IMR-90 (cell line): ENCODE results near the gene OR4N2. TPM values are rescaled to one million over a fixed set of nuclear protein-coding genes. Genes with fewer than 3 reads are reported as not detected.

Experiments
- ATAC-seq: fragments of 200-7000 bp; cut with Tn5 transposase; 2 replicates; pipeline ENCODE4 v1.9.1; 2020; ENCODE audit warnings: low read depth, mild to moderate bottlenecking, moderate library complexity
- BruUV-seq: library from RNA; stranded (reverse); fragments of 400-500 nt; replicated peaks from 2 replicates; lab custom pipeline; 2021; lab: Mats Ljungman, UMichigan
- CTCF ChIA-PET: fragments of 300-600 bp; formaldehyde crosslinking; extraction: SDS; loops from one replicate; lab custom pipeline; 2021; ENCODE audit warnings: antibody characterized with exemption; lab: Yijun Ruan, JAX
- POLR2A ChIA-PET: fragments of 300-600 bp; sonication (Branson Sonifier 250); formaldehyde crosslinking; loops from one replicate; lab custom pipeline; 2022; ENCODE audit warnings: antibody characterized with exemption; ENCODE audit not compliant: unreplicated experiment; lab: Charles Lee
- DNase-seq: peaks from one replicate; pipeline ENCODE4 v3.0.0; 2013
- H2AFZ ChIP-seq: replicated peaks from 2 replicates; pipeline ENCODE3; 2013; ENCODE audit warnings: low read length, mild to moderate bottlenecking; ENCODE audit not compliant: poor library complexity
- H2AK5ac ChIP-seq: 2 replicates; pipeline ENCODE4 v1.6.1; 2013; ENCODE audit warnings: low read depth, low read length, inconsistent platforms
- H2AK9ac ChIP-seq: replicated peaks from 2 replicates; pipeline ENCODE3; 2013; ENCODE audit warnings: mild to moderate bottlenecking, low read depth, low read length, moderate library complexity; ENCODE audit not compliant: poor library complexity
- H2BK120ac ChIP-seq: 2 replicates; pipeline ENCODE4 v1.6.1; 2013; ENCODE audit warnings: low read depth, low read length, inconsistent platforms
- H2BK15ac ChIP-seq: 3 replicates; pipeline ENCODE4 v1.6.1; 2013; ENCODE audit warnings: low read depth, low read length, inconsistent platforms
- H2BK20ac ChIP-seq: 2 replicates; pipeline ENCODE4 v1.6.1; 2013; ENCODE audit warnings: low read depth, mild to moderate bottlenecking, inconsistent platforms, low read length, moderate library complexity
- H2BK5ac ChIP-seq: 2 replicates; pipeline ENCODE4 v1.6.1; 2013; ENCODE audit warnings: mild to moderate bottlenecking, low read depth, low read length, inconsistent platforms; ENCODE audit not compliant: poor library complexity, severe bottlenecking
- H3K14ac ChIP-seq: replicated peaks from 2 replicates; pipeline ENCODE4 v1.6.1; 2013; ENCODE audit warnings: low read depth, low read length, inconsistent platforms
- H3K18ac ChIP-seq: 2 replicates; pipeline ENCODE4 v1.6.1; 2013; ENCODE audit warnings: low read depth, low read length, control low read depth
- H3K23ac ChIP-seq: 2 replicates; pipeline ENCODE4 v1.6.1; 2013; ENCODE audit warnings: low read depth, low read length, inconsistent platforms
- H3K27ac ChIP-seq: 2 replicates; pipeline ENCODE4 v1.5.1; 2013; ENCODE audit warnings: mild to moderate bottlenecking, control low read depth, low read length; ENCODE audit not compliant: insufficient read depth
- H3K27me3 ChIP-seq: 2 replicates; pipeline ENCODE4 v1.6.1; 2013; ENCODE audit warnings: low read length; ENCODE audit not compliant: control insufficient read depth, insufficient read depth
- H3K36me3 ChIP-seq: 2 replicates; pipeline ENCODE4 v1.6.1; 2013; ENCODE audit warnings: low read length, mixed read lengths; ENCODE audit not compliant: control insufficient read depth, insufficient read depth
- H3K4ac ChIP-seq: 2 replicates; pipeline ENCODE4 v1.6.1; 2013; ENCODE audit warnings: low read depth, low read length, inconsistent platforms
- H3K4me1 ChIP-seq: 2 replicates; pipeline ENCODE4 v1.6.1; 2013; ENCODE audit warnings: low read length, mixed read lengths; ENCODE audit not compliant: control insufficient read depth, insufficient read depth
- H3K4me2 ChIP-seq: 2 replicates; pipeline ENCODE4 v1.6.1; 2013; ENCODE audit warnings: low read depth, mild to moderate bottlenecking, control low read depth, low read length, moderate library complexity
- H3K4me3 ChIP-seq: 2 replicates; pipeline ENCODE4 v1.5.1; 2013; ENCODE audit warnings: low read depth, mild to moderate bottlenecking, control low read depth, low read length, moderate library complexity; ENCODE audit not compliant: insufficient read depth
- H3K56ac ChIP-seq: 2 replicates; pipeline ENCODE4 v1.6.1; 2013; ENCODE audit warnings: low read length, inconsistent platforms; ENCODE audit not compliant: insufficient read depth; ENCODE audit errors: extremely low read depth
- H3K79me1 ChIP-seq, 2 experiments: 2 replicates each; pipeline ENCODE4 v1.6.1; 2013; ENCODE audit warnings: low read length in 2 of 2, inconsistent platforms in 1 of 2, low read depth in 1 of 2
- H3K9ac ChIP-seq: 2 replicates; pipeline ENCODE4 v1.6.1; 2013; ENCODE audit warnings: low read depth, low read length, control low read depth
- H3K9me1 ChIP-seq: 2 replicates; pipeline ENCODE4 v1.6.1; 2013; ENCODE audit warnings: low read length, inconsistent platforms; ENCODE audit not compliant: insufficient read depth
- H3K9me3 ChIP-seq: 2 replicates; pipeline ENCODE4 v1.6.1; 2013; ENCODE audit warnings: low read length; ENCODE audit not compliant: control insufficient read depth, insufficient read depth
- H4K20me1 ChIP-seq: 2 replicates; pipeline ENCODE4 v1.6.1; 2013; ENCODE audit warnings: low read length, inconsistent platforms; ENCODE audit not compliant: insufficient read depth
- H4K5ac ChIP-seq: 2 replicates; pipeline ENCODE4 v1.6.1; 2013; ENCODE audit warnings: mild to moderate bottlenecking, low read depth, low read length, control low read depth
- H4K8ac ChIP-seq, 2 experiments: 2 replicates each; pipeline ENCODE4 v1.6.1; 2013; ENCODE audit warnings: low read depth in 2 of 2, low read length in 2 of 2, control low read depth in 1 of 2, inconsistent platforms in 1 of 2
- H4K91ac ChIP-seq: 2 replicates; pipeline ENCODE4 v1.6.1; 2013; ENCODE audit warnings: low read depth, low read length, inconsistent platforms; ENCODE audit not compliant: insufficient read depth
- BHLHE40 ChIP-seq: fragments of 150-350 bp; IDR thresholded peaks from 2 replicates; pipeline ENCODE4 v1.6.1; 2016; ENCODE audit warnings: mild to moderate bottlenecking, low read depth, low read length
- CEBPB ChIP-seq: IDR thresholded peaks from 2 replicates; pipeline ENCODE4 v1.6.1; 2012; ENCODE audit warnings: low read depth, low read length, improper control_type of control experiment
- CHD1 ChIP-seq: IDR thresholded peaks from 2 replicates; pipeline ENCODE4 v1.6.1; 2012; ENCODE audit warnings: low read depth, low read length, improper control_type of control experiment
- FOS ChIP-seq: fragments of 150-350 bp; IDR thresholded peaks from 2 replicates; pipeline ENCODE4 v1.6.1; 2016; ENCODE audit warnings: low read depth, low read length
- MAFK ChIP-seq: IDR thresholded peaks from 2 replicates; pipeline ENCODE4 v1.6.1; 2012; ENCODE audit warnings: low read depth, low read length, improper control_type of control experiment
- MAZ ChIP-seq: IDR thresholded peaks from 2 replicates; pipeline ENCODE4 v1.6.1; 2012; ENCODE audit warnings: low read depth, mild to moderate bottlenecking, low read length, improper control_type of control experiment, moderate library complexity, borderline replicate concordance
- MXI1 ChIP-seq: IDR thresholded peaks from 2 replicates; pipeline ENCODE4 v1.6.1; 2012; ENCODE audit warnings: low read depth, mild to moderate bottlenecking, low read length, moderate library complexity, borderline replicate concordance
- POLR2A ChIP-seq: IDR thresholded peaks from 2 replicates; pipeline ENCODE4 v1.6.1; 2012; ENCODE audit warnings: mild to moderate bottlenecking, low read depth, low read length
- RAD21 ChIP-seq: IDR thresholded peaks from 2 replicates; pipeline ENCODE4 v1.6.1; 2012; ENCODE audit warnings: low read length, improper control_type of control experiment
- RCOR1 ChIP-seq: IDR thresholded peaks from 2 replicates; pipeline ENCODE4 v1.6.1; 2012; ENCODE audit warnings: mild to moderate bottlenecking, low read length, improper control_type of control experiment; ENCODE audit not compliant: insufficient replicate concordance
- WGBS, 2 experiments: methylation state at CpG; one replicate each; pipeline versions ENCODE4 v1.1.5 to v1.1.7; 2013; ENCODE audit warnings: missing lambda C conversion rate in 2 of 2; ENCODE audit not compliant: insufficient read length in 1 of 2; ENCODE audit errors: extremely low coverage in 2 of 2; 5-methylcytosine and 5-hydroxymethylcytosine counted together
- dilution Hi-C: fragments of 300-500 bp; cut with HindIII; formaldehyde crosslinking; loops from one replicate; pipeline ENCODE4 v1.14.3; 2018; ENCODE audit warnings: low sequenced_read_pairs; ENCODE audit not compliant: unreplicated experiment
- in situ Hi-C: fragments of 300-500 bp; cut with MboI; formaldehyde crosslinking; loops from 3 replicates; pipeline ENCODE4 v1.14.3; 2019; ENCODE audit warnings: low sequenced_read_pairs, inconsistent platforms, mixed read lengths
- intact Hi-C: fragments of 100-400 bp; cut with micrococcal nuclease; formaldehyde crosslinking; loops from 2 replicates; pipeline ENCODE4 v1.10.0; 2022
- polyA plus RNA-seq, 3 experiments: library from polyadenylated mRNA; depleted of rRNA; stranded (reverse); fragments of >200 nt; gene quantifications; 2 replicates each; pipeline ENCODE4 v1.2.3, GENCODE V29; 2012; ENCODE audit warnings: low replicate concordance in 1 of 3
- total RNA-seq: library from RNA; depleted of rRNA; stranded (reverse); fragments of >200 nt; gene quantifications from 2 replicates; pipeline ENCODE4 v1.2.3, GENCODE V29; 2012
- TF ChIP-seq, protein P1 (sequence below): conservative IDR thresholded peaks from 2 replicates; pipeline ENCODE4 v1.5.1; 2012; ENCODE audit warnings: mild to moderate bottlenecking, low read depth, low read length, improper control_type of control experiment
- TF ChIP-seq, protein P2 (sequence below): fragments of 150-350 bp; IDR thresholded peaks from 2 replicates; pipeline ENCODE4 v1.6.1; 2017; ENCODE audit warnings: mild to moderate bottlenecking, antibody characterized with exemption, low read length, low read depth

OR4N2 gene
- total and polyA plus RNA-seq, 2 of the 4 experiments (the other 2 are of a cell fraction) = not detected

DNA sequence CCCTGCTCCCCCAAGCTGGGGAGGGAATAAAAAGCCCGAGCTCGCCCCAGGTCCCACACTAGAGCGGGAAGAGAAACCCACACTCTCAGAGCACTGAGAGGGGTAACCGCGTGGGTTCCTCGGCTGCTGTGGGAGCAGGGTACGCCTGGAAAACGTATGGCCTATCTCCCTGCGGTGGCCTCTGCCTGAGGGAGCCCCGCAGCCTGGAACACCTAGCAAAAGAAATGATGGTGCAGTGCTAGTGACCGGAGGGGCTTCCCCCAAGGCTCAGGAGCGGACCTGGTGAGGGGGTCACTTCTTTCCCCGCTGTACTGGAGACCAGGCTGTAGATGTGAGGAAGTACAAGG is 2.5 kb upstream of the OR4N2 start:
- Histone ChIP-seq H4K8ac (no peak overlapping the region), H3K4ac (no peak overlapping the region), H3K9me3 (peaks cover 34% of the 10 kb centered on the region), H3K23ac (no peak overlapping the region), H3K56ac (no peak overlapping the region), H4K20me1 (no peaks in the 10 kb centered on the region), H3K14ac (no peak overlapping the region), H4K5ac (no peak overlapping the region), H3K4me1 (no peaks in the 10 kb centered on the region), H3K9ac (no peak overlapping the region), H3K9me1 (no peaks in the 10 kb centered on the region), H3K18ac (no peak overlapping the region), H2BK120ac (no peak overlapping the region), H2AFZ (no peak overlapping the region), H3K27me3 (no peaks in the 10 kb centered on the region), H3K4me3 (no peak overlapping the region), H2AK9ac (peak overlapping the region; percentile 62), H4K91ac (no peak overlapping the region), H3K79me1 (no peaks in the 10 kb centered on the region), H2BK15ac (no peak overlapping the region), H2AK5ac (no peak overlapping the region), H2BK20ac (no peak overlapping the region), H2BK5ac (no peak overlapping the region), H3K4me2 (no peak overlapping the region), H3K27ac (no peak overlapping the region), H3K36me3 (no peaks in the 10 kb centered on the region)
- POLR2A ChIA-PET = no interaction called here
- TF ChIP-seq RAD21 (no peak), CHD1 (no peak), RCOR1 (no peak), MAFK (no peak), FOS (no peak), BHLHE40 (no peak), MAZ (no peak), MXI1 (no peak), CEBPB (no peak), POLR2A (no peak)
- TF ChIP-seq, protein P1, sequence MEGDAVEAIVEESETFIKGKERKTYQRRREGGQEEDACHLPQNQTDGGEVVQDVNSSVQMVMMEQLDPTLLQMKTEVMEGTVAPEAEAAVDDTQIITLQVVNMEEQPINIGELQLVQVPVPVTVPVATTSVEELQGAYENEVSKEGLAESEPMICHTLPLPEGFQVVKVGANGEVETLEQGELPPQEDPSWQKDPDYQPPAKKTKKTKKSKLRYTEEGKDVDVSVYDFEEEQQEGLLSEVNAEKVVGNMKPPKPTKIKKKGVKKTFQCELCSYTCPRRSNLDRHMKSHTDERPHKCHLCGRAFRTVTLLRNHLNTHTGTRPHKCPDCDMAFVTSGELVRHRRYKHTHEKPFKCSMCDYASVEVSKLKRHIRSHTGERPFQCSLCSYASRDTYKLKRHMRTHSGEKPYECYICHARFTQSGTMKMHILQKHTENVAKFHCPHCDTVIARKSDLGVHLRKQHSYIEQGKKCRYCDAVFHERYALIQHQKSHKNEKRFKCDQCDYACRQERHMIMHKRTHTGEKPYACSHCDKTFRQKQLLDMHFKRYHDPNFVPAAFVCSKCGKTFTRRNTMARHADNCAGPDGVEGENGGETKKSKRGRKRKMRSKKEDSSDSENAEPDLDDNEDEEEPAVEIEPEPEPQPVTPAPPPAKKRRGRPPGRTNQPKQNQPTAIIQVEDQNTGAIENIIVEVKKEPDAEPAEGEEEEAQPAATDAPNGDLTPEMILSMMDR = no peak
- TF ChIP-seq, protein P2, sequence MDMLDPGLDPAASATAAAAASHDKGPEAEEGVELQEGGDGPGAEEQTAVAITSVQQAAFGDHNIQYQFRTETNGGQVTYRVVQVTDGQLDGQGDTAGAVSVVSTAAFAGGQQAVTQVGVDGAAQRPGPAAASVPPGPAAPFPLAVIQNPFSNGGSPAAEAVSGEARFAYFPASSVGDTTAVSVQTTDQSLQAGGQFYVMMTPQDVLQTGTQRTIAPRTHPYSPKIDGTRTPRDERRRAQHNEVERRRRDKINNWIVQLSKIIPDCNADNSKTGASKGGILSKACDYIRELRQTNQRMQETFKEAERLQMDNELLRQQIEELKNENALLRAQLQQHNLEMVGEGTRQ = no peak
- intact Hi-C loops = no loop called here
- no peak for DNase-seq
- dilution Hi-C loops = no loop called here
- in situ Hi-C loops = no loop called here
- CTCF ChIA-PET = no interaction called here
- no peak for ATAC-seq
- WGBS, 2 experiments = 68% methylated on average over 10 of the region's 13 CpGs; no CpG with 5 or more reads in 1 of the 2 experiments
- no TSS peak for BruUV-seq
